Dedifferentiated amniotic fluid mesenchymal stem cell (primary cell): ENCODE measurements around the gene REPS1.
"Not testable (repeated sequence)": the region's sequence is repeated elsewhere in the genome, so short reads cannot be mapped to it uniquely, and the experiment has no call there.

Source experiments
- DNase-seq: peaks from one replicate; pipeline ENCODE4 v3.0.0-alpha.2; 2016; ENCODE audit errors: extremely low spot score

Gene REPS1

GRCh38 chr6:138999949-139000725 lies 12.1 kb upstream of the REPS1 start:
- DNase-seq, result no peak

GRCh38 chr6:138997136-138997535 lies 9.1 kb upstream of the REPS1 start:
- DNase-seq, result no peak

GRCh38 chr6:138996524-138996923 lies 8.5 kb upstream of the REPS1 start:
- DNase-seq, result no peak

GRCh38 chr6:138993410-138993809 lies 5.4 kb upstream of the REPS1 start:
- DNase-seq, result not testable (repeated sequence)

GRCh38 chr6:138992965-138993364 lies 4.9 kb upstream of the REPS1 start:
- DNase-seq, result not testable (repeated sequence)

- DNase-seq, result no peak
These were observed 3.2 kb upstream of the REPS1 start for GRCh38 chr6:138991206-138991605.

- no peak for DNase-seq
These were observed 1.3 kb upstream of the REPS1 start for GRCh38 chr6:138989098-138989983.

GRCh38 chr6:138988469-138988834 lies 399 bp upstream of the REPS1 start:
- no peak for DNase-seq

- no peak for DNase-seq
These were observed 892 bp downstream of the REPS1 start for GRCh38 chr6:138987080-138987642.

GRCh38 chr6:138986578-138986977 lies 1.5 kb downstream of the REPS1 start:
- no peak for DNase-seq

GRCh38 chr6:138981416-138981815 lies 6.6 kb downstream of the REPS1 start:
- DNase-seq, result no peak

GRCh38 chr6:138979813-138980668 lies 8.0 kb downstream of the REPS1 start:
- DNase-seq, result no peak

GRCh38 chr6:138979365-138979764 lies 8.7 kb downstream of the REPS1 start:
- DNase-seq, result no peak

GRCh38 chr6:138978229-138978628 lies 9.8 kb downstream of the REPS1 start:
- no peak for DNase-seq

GRCh38 chr6:138977646-138978167 lies 10.3 kb downstream of the REPS1 start:
- DNase-seq, result no peak

- no peak for DNase-seq
These were observed 10.8 kb downstream of the REPS1 start for GRCh38 chr6:138977242-138977641.

GRCh38 chr6:138975815-138976214 lies 12.2 kb downstream of the REPS1 start:
- no peak for DNase-seq

GRCh38 chr6:138973466-138974153 lies 14.4 kb downstream of the REPS1 start:
- DNase-seq, result no peak

- DNase-seq, result no peak
These were observed 15.8 kb downstream of the REPS1 start for GRCh38 chr6:138972226-138972665.

GRCh38 chr6:138971601-138972000 lies 16.5 kb downstream of the REPS1 start:
- DNase-seq, result no peak
